ENCODE measurements around the gene KDM8. TPM values are rescaled to one million over a fixed set of nuclear protein-coding genes. Genes with fewer than 3 reads are reported as not detected.

Gene KDM8
- total RNA-seq, 1 experiment from 2014 or later = 3.7 TPM

DNA sequence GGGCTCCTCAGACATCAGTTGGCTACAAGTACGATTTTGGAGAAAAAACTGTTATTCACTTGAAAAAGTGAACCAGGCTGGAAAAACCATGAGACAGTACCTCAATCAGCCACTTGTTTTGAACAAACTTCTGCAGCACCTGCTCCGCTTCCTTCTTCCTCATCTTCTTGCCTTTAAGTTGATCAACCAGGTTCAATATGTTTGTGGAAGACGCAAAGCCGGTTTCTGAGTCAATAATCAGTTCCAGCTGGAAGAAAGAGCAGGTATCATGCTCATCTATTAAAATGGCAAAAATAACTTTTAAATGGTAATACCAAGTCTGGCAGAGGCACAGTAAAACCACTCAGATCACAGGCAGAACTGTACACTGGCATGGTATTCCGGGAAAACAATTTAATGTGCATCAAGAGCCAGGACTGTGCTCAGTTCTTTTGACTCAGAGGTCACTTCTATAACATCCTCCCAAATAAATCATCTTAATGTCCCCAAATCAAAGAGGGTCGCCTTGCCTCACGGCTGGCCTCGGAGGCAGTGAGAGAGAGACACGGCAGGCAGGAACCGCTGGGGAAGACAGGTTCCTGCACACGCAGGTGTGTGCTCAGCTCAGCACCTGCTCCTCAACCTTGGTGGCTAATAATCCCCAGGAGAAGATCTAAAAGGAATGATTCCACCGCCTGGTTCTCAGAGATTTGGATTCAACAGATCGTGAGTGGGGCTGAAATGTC lies 29.7 kb downstream of the KDM8 start:
- Mint-ChIP-seq H3K36me3 (ENCODE audit: insufficient read depth, unreplicated experiment) (peaks cover 48% of the 10 kb centered on the region), H3K9me3 (ENCODE audit: unreplicated experiment) (no peaks in the 10 kb centered on the region), H3K4me3 (ENCODE audit: unreplicated experiment) (no peak overlapping the region), H3K4me1 (ENCODE audit: insufficient read depth, unreplicated experiment) (peaks cover 18% of the 10 kb centered on the region), H3K27me3 (ENCODE audit: insufficient read depth, unreplicated experiment) (no peaks in the 10 kb centered on the region), H3K27ac (ENCODE audit: low read depth, unreplicated experiment) (no peak overlapping the region)
- BruUV-seq (replicated peaks) = no TSS peak
- ChIA-PET POLR2A (interaction anchor here (1.1 to 2.9 kb wide), 2 partner anchors 29 to 35 kb away, joined by 3 to 9 read pairs; partner anchors contain the start of gene KDM8), CTCF (interaction anchor here (0.6 to 11.0 kb wide), 9 partner anchors 9 to 135 kb away, joined by 3 to 248 read pairs (median 14); partner anchors contain the start of gene KDM8)
- TF ChIP-seq, protein P1, sequence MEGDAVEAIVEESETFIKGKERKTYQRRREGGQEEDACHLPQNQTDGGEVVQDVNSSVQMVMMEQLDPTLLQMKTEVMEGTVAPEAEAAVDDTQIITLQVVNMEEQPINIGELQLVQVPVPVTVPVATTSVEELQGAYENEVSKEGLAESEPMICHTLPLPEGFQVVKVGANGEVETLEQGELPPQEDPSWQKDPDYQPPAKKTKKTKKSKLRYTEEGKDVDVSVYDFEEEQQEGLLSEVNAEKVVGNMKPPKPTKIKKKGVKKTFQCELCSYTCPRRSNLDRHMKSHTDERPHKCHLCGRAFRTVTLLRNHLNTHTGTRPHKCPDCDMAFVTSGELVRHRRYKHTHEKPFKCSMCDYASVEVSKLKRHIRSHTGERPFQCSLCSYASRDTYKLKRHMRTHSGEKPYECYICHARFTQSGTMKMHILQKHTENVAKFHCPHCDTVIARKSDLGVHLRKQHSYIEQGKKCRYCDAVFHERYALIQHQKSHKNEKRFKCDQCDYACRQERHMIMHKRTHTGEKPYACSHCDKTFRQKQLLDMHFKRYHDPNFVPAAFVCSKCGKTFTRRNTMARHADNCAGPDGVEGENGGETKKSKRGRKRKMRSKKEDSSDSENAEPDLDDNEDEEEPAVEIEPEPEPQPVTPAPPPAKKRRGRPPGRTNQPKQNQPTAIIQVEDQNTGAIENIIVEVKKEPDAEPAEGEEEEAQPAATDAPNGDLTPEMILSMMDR (IDR thresholded peaks at IDR 0.05; ENCODE audit: unreplicated experiment) = no peak
- DNase-seq (ENCODE audit: unreplicated experiment) = no peak
- intact Hi-C loops (cut with micrococcal nuclease) = no loop called here

DNA sequence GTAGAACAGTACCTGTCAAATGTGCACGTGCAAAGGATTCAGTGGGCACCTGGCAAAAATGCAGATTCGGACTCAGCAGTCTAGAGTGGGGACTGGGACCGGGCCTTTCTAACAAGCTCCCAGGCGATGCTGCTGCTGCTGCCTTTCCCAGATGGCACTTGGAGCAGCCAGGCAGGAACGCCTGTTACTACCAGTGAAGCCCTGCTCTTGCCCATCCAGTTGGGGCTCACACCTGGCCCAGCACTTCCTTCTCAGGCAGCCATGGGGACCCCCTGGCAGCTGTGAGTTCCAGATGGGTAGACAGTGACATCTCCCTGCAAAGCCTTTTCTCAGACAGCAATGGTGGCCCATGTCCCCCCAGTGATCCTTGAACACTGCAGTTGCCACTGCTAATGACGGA lies 30.4 kb downstream of the KDM8 start:
- H3K27ac Mint-ChIP-seq (ENCODE audit: low read depth, unreplicated experiment) = no peak overlapping the region
- H3K27me3 Mint-ChIP-seq (ENCODE audit: insufficient read depth, unreplicated experiment) = no peaks in the 10 kb centered on the region
- no peaks in the 10 kb centered on the region for H3K9me3 Mint-ChIP-seq (ENCODE audit: unreplicated experiment)
- TF ChIP-seq, protein P1 (IDR thresholded peaks at IDR 0.05; ENCODE audit: unreplicated experiment) = no peak
- ChIA-PET POLR2A (interaction anchor here (1.1 to 2.9 kb wide), 3 partner anchors 30 to 134 kb away, joined by 3 to 9 read pairs (median 8); partner anchors contain the start of gene KDM8), CTCF (interaction anchor here (0.6 to 11.0 kb wide), 28 partner anchors 10 to 1951 kb away, joined by 3 to 248 read pairs (median 10); partner anchors contain the start of gene KDM8)
- no peak for DNase-seq (ENCODE audit: unreplicated experiment)
- peaks cover 51% of the 10 kb centered on the region for H3K36me3 Mint-ChIP-seq (ENCODE audit: insufficient read depth, unreplicated experiment)
- no TSS peak for BruUV-seq (replicated peaks)
- no peak overlapping the region for H3K4me3 Mint-ChIP-seq (ENCODE audit: unreplicated experiment)
- peaks cover 23% of the 10 kb centered on the region for H3K4me1 Mint-ChIP-seq (ENCODE audit: insufficient read depth, unreplicated experiment)
- intact Hi-C loops (cut with micrococcal nuclease) = no loop called here

DNA sequence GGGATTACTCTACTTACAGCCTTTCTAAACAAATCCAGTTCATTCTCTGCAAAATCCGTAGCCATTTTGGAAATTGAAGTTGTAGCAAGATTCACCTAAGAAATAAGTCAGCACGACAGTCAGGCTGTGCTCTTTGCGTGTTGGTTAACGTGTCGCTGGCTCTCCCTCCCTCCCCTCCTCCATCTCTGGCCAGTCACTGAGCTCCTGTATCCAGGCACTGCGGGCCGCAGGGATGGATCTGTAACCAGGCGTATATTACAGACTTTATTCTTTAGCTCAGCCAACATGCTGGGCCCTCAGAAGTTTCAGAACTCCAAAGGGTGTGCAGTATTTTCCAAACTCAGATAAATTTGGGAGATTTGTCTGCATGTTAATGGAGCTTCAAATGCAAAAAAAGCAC lies 30.8 kb downstream of the KDM8 start:
- CTCF ChIA-PET = interaction anchor here (0.5 to 11.0 kb wide), 50 partner anchors 10 to 1951 kb away, joined by 3 to 248 read pairs (median 5); partner anchors contain the start of gene KDM8
- Mint-ChIP-seq H3K4me1 (ENCODE audit: insufficient read depth, unreplicated experiment) (peaks cover 23% of the 10 kb centered on the region), H3K4me3 (ENCODE audit: unreplicated experiment) (no peak overlapping the region), H3K36me3 (ENCODE audit: insufficient read depth, unreplicated experiment) (peaks cover 46% of the 10 kb centered on the region), H3K27ac (ENCODE audit: low read depth, unreplicated experiment) (no peak overlapping the region), H3K27me3 (ENCODE audit: insufficient read depth, unreplicated experiment) (no peaks in the 10 kb centered on the region), H3K9me3 (ENCODE audit: unreplicated experiment) (no peaks in the 10 kb centered on the region)
- no TSS peak for BruUV-seq (replicated peaks)
- DNase-seq (ENCODE audit: unreplicated experiment) = no peak
- TF ChIP-seq, protein P1 (IDR thresholded peaks at IDR 0.05; ENCODE audit: unreplicated experiment) = no peak
- intact Hi-C loops (cut with micrococcal nuclease) = no loop called here
- POLR2A ChIA-PET = interaction anchor here (1.1 to 2.9 kb wide), 4 partner anchors 11 to 134 kb away, joined by 3 to 9 read pairs (median 6); partner anchors contain the start of gene KDM8

DNA sequence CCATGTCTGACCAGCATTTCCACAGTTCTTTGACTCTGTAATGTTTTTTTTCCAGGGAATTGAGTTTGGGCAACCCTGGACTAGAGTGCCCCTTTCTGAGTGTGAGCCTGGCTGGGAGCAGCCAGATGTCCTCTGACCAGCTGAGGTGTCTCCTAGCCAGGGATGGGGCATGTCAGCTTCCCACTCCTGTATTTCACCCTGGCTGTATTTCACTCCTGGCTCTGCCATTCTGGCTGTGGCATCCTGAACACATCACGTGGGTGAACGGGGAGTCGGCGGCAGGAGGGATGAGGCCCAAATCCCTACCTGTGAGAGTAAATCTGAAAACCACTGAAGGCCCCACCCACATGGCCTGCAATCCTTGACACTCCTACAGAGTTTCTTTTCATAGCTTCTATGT lies 31.3 kb downstream of the KDM8 start:
- DNase-seq (ENCODE audit: unreplicated experiment) = no peak
- intact Hi-C loops (cut with micrococcal nuclease) = loop anchor here (1.0 kb wide), 3 partner anchors 93 to 223 kb away; no protein-coding TSS in a partner anchor
- TF ChIP-seq, protein P1 (IDR thresholded peaks at IDR 0.05; ENCODE audit: unreplicated experiment) = no peak
- CTCF ChIA-PET = interaction anchor here (0.5 to 11.0 kb wide), 61 partner anchors 10 to 1958 kb away, joined by 3 to 248 read pairs (median 5); partner anchors contain the start of gene KDM8
- POLR2A ChIA-PET = interaction anchor here (0.6 to 2.9 kb wide), 4 partner anchors 11 to 133 kb away, joined by 3 to 9 read pairs (median 6); partner anchors contain the start of gene KDM8
- no TSS peak for BruUV-seq (replicated peaks)
- peaks cover 23% of the 10 kb centered on the region for H3K4me1 Mint-ChIP-seq (ENCODE audit: insufficient read depth, unreplicated experiment)
- peaks cover 44% of the 10 kb centered on the region for H3K36me3 Mint-ChIP-seq (ENCODE audit: insufficient read depth, unreplicated experiment)
- H3K27ac Mint-ChIP-seq (ENCODE audit: low read depth, unreplicated experiment) = no peak overlapping the region
- H3K9me3 Mint-ChIP-seq (ENCODE audit: unreplicated experiment) = no peaks in the 10 kb centered on the region
- H3K4me3 Mint-ChIP-seq (ENCODE audit: unreplicated experiment) = no peak overlapping the region
- no peaks in the 10 kb centered on the region for H3K27me3 Mint-ChIP-seq (ENCODE audit: insufficient read depth, unreplicated experiment)
